GM23338 (cell line): ENCODE results near the gene CHSY1.
A peak's percentile ranks its signal among the peaks of the same experiment; 100 is the strongest.

Source experiments
- CREB1 ChIP-seq: fragments of 250-450 bp; sonication (Bioruptor Pico); IDR thresholded peaks from 2 replicates; pipeline ENCODE4 v1.5.0; 2020; ENCODE audit warnings: low read depth, mild to moderate bottlenecking, moderate library complexity
- EZH2 ChIP-seq: fragments of 200-600 bp; sonication (generic); IDR thresholded peaks from one replicate; pipeline ENCODE4 v1.8.0; 2017; ENCODE audit warnings: antibody characterized with exemption, mild to moderate bottlenecking, low read depth; ENCODE audit not compliant: unreplicated experiment
- EZH2phosphoT487 ChIP-seq: fragments of 200-600 bp; sonication (generic); IDR thresholded peaks from one replicate; pipeline ENCODE4 v1.8.1; 2018; ENCODE audit warnings: antibody characterized with exemption; ENCODE audit not compliant: unreplicated experiment
- POLR2AphosphoS5 ChIP-seq: IDR thresholded peaks from 2 replicates; pipeline ENCODE4 v1.6.1; 2016; ENCODE audit warnings: antibody characterized with exemption, low read depth
- TF ChIP-seq, protein P1 (sequence below), 2 experiments: fragments of 200-600 bp in 1 of 2; sonication (generic) in 1 of 2; conservative IDR thresholded peaks; 2 replicates each; pipeline versions ENCODE4 v1.5.1 to v1.6.1; 2016 to 2017; ENCODE audit warnings: antibody characterized with exemption in 2 of 2, low read depth in 2 of 2, mild to moderate bottlenecking in 2 of 2, moderate library complexity in 1 of 2
- TF ChIP-seq, protein P2 (sequence below): fragments of 250-450 bp; sonication (Bioruptor Pico); IDR thresholded peaks from 2 replicates; pipeline ENCODE4 v1.5.0; 2020; ENCODE audit warnings: mild to moderate bottlenecking, moderate library complexity

DNA sequence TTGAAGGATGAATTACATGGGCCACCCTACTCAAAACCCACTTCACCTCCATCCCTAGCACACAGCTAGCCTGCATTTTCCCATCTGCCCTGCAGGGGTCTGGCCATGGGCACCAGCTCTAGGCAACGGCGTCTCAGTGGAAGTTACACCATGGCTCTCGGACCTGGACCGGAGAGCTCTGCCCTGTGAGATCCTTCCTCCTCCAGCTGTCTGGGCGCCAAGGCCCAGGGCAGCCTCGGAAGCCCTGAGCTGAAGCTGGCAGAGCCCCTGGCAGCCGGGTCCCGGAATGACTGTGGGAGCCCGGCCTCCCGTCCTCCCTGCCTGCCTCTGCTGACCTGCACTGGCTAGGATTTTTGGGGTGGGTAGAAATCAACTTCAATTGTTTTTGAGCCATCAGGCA, 98.9 kb downstream of the CHSY1 start:
- TF ChIP-seq, protein P1, sequence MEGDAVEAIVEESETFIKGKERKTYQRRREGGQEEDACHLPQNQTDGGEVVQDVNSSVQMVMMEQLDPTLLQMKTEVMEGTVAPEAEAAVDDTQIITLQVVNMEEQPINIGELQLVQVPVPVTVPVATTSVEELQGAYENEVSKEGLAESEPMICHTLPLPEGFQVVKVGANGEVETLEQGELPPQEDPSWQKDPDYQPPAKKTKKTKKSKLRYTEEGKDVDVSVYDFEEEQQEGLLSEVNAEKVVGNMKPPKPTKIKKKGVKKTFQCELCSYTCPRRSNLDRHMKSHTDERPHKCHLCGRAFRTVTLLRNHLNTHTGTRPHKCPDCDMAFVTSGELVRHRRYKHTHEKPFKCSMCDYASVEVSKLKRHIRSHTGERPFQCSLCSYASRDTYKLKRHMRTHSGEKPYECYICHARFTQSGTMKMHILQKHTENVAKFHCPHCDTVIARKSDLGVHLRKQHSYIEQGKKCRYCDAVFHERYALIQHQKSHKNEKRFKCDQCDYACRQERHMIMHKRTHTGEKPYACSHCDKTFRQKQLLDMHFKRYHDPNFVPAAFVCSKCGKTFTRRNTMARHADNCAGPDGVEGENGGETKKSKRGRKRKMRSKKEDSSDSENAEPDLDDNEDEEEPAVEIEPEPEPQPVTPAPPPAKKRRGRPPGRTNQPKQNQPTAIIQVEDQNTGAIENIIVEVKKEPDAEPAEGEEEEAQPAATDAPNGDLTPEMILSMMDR (conservative IDR thresholded peaks at IDR 0.05; ENCODE audit: low read depth in 2 of 2) = peak; percentile 63 to 67
- TF ChIP-seq CREB1 = no peak
- TF ChIP-seq POLR2AphosphoS5 = no peak
- TF ChIP-seq EZH2 = no peak
- TF ChIP-seq, protein P2, sequence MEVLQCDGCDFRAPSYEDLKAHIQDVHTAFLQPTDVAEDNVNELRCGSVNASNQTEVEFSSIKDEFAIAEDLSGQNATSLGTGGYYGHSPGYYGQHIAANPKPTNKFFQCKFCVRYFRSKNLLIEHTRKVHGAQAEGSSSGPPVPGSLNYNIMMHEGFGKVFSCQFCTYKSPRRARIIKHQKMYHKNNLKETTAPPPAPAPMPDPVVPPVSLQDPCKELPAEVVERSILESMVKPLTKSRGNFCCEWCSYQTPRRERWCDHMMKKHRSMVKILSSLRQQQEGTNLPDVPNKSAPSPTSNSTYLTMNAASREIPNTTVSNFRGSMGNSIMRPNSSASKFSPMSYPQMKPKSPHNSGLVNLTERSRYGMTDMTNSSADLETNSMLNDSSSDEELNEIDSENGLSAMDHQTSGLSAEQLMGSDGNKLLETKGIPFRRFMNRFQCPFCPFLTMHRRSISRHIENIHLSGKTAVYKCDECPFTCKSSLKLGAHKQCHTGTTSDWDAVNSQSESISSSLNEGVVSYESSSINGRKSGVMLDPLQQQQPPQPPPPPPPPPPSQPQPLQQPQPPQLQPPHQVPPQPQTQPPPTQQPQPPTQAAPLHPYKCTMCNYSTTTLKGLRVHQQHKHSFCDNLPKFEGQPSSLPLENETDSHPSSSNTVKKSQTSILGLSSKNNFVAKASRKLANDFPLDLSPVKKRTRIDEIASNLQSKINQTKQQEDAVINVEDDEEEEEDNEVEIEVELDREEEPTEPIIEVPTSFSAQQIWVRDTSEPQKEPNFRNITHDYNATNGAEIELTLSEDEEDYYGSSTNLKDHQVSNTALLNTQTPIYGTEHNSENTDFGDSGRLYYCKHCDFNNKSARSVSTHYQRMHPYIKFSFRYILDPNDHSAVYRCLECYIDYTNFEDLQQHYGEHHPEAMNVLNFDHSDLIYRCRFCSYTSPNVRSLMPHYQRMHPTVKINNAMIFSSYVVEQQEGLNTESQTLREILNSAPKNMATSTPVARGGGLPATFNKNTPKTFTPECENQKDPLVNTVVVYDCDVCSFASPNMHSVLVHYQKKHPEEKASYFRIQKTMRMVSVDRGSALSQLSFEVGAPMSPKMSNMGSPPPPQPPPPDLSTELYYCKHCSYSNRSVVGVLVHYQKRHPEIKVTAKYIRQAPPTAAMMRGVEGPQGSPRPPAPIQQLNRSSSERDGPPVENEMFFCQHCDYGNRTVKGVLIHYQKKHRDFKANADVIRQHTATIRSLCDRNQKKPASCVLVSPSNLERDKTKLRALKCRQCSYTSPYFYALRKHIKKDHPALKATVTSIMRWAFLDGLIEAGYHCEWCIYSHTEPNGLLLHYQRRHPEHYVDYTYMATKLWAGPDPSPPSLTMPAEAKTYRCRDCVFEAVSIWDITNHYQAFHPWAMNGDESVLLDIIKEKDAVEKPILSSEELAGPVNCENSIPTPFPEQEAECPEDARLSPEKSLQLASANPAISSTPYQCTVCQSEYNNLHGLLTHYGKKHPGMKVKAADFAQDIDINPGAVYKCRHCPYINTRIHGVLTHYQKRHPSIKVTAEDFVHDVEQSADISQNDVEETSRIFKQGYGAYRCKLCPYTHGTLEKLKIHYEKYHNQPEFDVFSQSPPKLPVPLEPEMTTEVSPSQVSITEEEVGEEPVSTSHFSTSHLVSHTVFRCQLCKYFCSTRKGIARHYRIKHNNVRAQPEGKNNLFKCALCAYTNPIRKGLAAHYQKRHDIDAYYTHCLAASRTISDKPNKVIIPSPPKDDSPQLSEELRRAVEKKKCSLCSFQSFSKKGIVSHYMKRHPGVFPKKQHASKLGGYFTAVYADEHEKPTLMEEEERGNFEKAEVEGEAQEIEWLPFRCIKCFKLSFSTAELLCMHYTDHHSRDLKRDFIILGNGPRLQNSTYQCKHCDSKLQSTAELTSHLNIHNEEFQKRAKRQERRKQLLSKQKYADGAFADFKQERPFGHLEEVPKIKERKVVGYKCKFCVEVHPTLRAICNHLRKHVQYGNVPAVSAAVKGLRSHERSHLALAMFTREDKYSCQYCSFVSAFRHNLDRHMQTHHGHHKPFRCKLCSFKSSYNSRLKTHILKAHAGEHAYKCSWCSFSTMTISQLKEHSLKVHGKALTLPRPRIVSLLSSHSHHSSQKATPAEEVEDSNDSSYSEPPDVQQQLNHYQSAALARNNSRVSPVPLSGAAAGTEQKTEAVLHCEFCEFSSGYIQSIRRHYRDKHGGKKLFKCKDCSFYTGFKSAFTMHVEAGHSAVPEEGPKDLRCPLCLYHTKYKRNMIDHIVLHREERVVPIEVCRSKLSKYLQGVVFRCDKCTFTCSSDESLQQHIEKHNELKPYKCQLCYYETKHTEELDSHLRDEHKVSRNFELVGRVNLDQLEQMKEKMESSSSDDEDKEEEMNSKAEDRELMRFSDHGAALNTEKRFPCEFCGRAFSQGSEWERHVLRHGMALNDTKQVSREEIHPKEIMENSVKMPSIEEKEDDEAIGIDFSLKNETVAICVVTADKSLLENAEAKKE (CRISPR knock-in tag) = no peak
- no peak for TF ChIP-seq EZH2phosphoT487
